Liver (tissue), 3 donors: ENCODE data around the gene NR5A2.

Experiments
- EGR1 ChIP-seq, 2 donors: IDR thresholded peaks; 2 replicates each; pipeline ENCODE4 v1.6.1; 2016 to 2018; ENCODE audit warnings: antibody characterized with exemption in 2 of 2, low read depth in 2 of 2
- RXRA ChIP-seq, 2 donors: IDR thresholded peaks; 2 replicates each; pipeline ENCODE4 v1.6.1; 2017 to 2018; ENCODE audit warnings: antibody characterized with exemption in 2 of 2, mild to moderate bottlenecking in 1 of 2
- SP1 ChIP-seq: IDR thresholded peaks from 2 replicates; pipeline ENCODE4 v1.6.1; 2018; ENCODE audit warnings: antibody characterized with exemption, mild to moderate bottlenecking
- TF ChIP-seq, protein P1 (sequence below): fragments of 150-350 bp; IDR thresholded peaks from 2 replicates; pipeline ENCODE4 v1.5.1; 2017; ENCODE audit warnings: improper control_type of control experiment, low read depth, low read length; ENCODE audit not compliant: missing input control
- TF ChIP-seq, protein P2 (sequence below): IDR thresholded peaks from 2 replicates; pipeline ENCODE4 v1.6.1; 2016; ENCODE audit warnings: antibody characterized with exemption
- donor health status: healthy.
- donor health status: healthy.

DNA sequence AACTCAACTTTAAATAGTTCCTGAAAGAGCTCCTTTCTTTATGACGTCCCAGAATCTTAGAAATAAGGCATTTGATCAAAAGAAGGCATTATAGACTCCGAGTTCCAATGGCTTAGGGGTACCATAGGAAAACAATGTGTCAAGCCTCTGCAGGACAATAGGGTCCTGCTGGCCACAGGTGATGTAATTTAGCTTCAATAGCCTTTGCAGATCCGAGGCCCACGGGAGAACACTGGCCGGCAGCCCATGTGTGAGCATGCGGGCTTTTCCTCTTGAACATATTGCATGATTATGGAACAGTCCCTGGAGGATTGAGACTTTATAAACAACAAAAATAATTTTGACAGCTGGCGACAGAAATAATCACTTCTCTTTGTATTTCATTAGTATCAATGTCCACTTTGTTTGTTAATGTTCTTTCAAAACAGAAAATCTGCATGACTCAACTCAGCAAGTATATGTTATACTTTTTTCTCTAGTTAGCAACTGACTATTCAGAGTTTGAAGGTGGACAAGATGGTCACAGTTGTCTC lies 49.0 kb upstream of the NR5A2 start:
- TF ChIP-seq, protein P1, sequence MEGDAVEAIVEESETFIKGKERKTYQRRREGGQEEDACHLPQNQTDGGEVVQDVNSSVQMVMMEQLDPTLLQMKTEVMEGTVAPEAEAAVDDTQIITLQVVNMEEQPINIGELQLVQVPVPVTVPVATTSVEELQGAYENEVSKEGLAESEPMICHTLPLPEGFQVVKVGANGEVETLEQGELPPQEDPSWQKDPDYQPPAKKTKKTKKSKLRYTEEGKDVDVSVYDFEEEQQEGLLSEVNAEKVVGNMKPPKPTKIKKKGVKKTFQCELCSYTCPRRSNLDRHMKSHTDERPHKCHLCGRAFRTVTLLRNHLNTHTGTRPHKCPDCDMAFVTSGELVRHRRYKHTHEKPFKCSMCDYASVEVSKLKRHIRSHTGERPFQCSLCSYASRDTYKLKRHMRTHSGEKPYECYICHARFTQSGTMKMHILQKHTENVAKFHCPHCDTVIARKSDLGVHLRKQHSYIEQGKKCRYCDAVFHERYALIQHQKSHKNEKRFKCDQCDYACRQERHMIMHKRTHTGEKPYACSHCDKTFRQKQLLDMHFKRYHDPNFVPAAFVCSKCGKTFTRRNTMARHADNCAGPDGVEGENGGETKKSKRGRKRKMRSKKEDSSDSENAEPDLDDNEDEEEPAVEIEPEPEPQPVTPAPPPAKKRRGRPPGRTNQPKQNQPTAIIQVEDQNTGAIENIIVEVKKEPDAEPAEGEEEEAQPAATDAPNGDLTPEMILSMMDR, result no peak
- no peak for TF ChIP-seq SP1
- TF ChIP-seq EGR1 (IDR thresholded peaks at IDR 0.05; ENCODE audit: low read depth in 2 of 2), result no peak
- no peak for TF ChIP-seq RXRA (IDR thresholded peaks at IDR 0.05)
- TF ChIP-seq, protein P2, sequence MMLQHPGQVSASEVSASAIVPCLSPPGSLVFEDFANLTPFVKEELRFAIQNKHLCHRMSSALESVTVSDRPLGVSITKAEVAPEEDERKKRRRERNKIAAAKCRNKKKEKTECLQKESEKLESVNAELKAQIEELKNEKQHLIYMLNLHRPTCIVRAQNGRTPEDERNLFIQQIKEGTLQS, result no peak
